B cell (primary cell): ENCODE results near the gene TPCN1.

Source experiments
- CTCF ChIP-seq: fragments of 200-600 bp; IDR thresholded peaks from one replicate; pipeline ENCODE4 v1.8.0; 2022; ENCODE audit warnings: antibody characterized with exemption, mild to moderate bottlenecking
- EZH2 ChIP-seq: IDR thresholded peaks from 2 replicates; pipeline ENCODE4 v1.6.1; 2012; ENCODE audit warnings: borderline replicate concordance, low read depth, mild to moderate bottlenecking, moderate library complexity, low read length; ENCODE audit not compliant: insufficient read depth, poor library complexity, severe bottlenecking

GRCh38 chr12:113330505-113330904 is 109.2 kb downstream of the TPCN1 start:
- TF ChIP-seq CTCF (no peak), EZH2 (no peak)
